HG03354 (cell line): Measurements from ENCODE around the gene C5orf58.
A peak's percentile ranks its signal among the peaks of the same experiment; 100 is the strongest.

Experiments used
- ATAC-seq: cut with Tn5 transposase; IDR thresholded peaks from one replicate; pipeline ENCODE4 v1.9.1; 2021; ENCODE audit warnings: mild to moderate bottlenecking; ENCODE audit not compliant: unreplicated experiment, poor library complexity, severe bottlenecking

Gene C5orf58

DNA sequence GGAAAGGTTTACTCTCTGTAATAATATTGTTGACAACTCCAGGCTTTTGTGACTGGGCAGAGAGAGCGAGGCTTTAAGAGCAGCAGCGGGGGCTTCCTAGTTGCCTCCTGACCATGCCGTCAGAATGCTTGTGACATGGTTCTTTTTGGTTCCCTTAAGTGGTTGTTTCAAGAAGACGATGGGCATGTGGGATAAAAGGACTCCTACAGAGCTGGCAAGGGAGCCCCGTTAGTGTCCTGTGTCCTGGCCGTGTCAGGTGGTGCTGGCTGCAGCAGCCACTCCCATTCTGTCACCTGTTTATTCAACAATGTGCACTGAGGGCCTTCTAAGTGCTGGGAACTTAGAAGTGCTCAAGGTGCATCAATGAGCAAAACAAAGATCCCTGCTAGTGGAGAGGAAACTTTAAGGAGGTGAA is 45.1 kb downstream of the C5orf58 start:
- ATAC-seq = no peak

DNA sequence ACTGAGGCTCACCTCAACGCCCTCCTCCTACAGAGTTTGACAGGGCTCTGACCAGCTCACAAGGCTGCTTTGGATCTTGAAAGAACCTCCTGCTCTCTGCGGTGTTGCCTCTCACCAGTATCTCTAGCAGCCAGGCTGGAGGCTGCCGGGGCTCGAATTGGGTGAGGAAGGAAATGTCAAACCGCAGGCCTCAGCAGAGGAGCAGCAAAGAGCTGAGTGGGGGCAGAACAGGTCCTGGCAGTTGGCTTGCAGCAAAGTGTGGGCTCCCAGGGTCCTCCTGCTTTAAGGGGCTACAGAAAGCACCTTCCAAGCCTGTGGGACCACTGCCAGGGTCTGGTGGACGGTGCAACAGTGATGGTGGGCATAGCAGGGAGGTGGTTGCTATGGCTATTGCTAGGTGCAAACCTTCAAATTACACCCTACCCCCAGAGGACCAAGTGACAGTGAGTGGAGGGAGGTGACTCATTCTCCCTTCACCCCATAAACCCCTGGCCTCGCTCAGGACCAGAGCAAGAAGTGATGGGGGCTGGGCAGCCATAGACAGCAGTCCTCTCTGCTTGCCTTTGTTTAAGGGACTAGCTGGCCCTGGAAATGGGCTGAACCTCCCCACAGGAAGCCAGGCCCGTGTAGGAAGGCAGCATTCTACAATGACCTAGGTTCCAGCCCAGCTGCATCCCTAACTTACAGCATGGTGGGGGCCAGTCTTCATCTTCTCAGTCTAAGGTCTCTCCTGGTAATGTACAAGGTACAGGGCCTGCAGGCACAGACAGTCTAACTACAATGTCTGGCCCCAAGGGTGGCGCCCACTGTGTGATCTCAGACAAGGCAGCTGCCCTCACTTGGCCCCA is 46.0 kb downstream of the C5orf58 start:
- peak; percentile 90 for ATAC-seq

DNA sequence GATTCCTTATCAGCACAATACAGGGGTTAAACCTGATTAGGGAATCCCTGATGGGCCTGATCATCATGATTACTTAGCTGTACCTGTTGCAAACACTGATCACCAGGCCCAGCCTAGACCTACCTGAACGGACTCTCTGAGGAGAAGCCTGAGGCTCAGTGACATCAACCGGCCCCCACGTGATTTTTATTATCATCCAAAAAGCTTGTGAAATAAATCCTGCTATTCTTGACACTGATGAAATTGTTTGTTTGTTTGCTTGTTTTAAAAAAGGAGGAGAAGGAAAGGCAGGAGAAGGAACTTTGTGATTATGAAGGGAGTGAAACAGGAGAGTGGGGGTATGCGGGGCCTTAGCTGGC is 46.7 kb downstream of the C5orf58 start:
- ATAC-seq = no peak

DNA sequence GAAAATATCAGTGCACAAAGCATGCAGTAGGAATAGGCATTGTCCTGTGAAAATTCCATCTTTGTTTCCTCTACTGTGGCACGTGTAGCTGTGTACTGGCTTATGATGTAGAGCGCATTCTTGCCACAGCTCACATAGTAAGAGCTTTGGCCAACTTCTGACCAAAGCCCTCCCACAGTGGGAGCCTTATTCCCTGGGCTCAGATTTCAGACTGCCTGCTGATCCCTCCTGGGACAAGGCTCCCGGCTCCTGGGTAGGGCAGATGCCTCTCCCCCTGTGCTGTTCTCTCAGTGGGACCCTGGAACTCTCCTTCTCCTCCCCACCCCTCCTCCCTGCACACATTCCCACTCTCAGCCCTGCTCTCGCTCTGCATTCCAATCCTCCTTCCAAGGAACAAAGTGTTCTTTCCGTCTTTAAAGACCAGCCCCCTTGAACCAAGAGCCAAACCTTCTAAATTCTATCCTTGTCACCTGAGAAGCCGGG is 47.3 kb downstream of the C5orf58 start:
- ATAC-seq = no peak

DNA sequence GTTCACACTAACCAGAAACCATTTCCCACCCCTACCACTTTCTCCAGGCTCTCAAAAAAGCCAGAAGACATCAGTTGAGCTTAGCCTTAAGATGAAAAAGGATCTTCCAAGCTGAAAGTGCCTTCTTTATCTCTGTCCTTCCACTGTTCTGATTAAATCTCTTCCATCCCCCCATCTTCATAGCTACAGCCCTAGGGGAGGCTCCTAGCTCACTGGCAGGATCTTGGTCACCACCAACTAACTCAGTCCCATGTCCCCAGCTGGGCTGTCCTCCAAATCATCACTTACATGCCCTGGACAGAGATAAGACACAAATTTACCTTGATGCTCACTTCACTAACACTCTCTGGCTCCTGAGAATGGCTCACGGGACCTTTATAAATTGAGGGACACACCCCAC is 50.5 kb downstream of the C5orf58 start:
- no peak for ATAC-seq

DNA sequence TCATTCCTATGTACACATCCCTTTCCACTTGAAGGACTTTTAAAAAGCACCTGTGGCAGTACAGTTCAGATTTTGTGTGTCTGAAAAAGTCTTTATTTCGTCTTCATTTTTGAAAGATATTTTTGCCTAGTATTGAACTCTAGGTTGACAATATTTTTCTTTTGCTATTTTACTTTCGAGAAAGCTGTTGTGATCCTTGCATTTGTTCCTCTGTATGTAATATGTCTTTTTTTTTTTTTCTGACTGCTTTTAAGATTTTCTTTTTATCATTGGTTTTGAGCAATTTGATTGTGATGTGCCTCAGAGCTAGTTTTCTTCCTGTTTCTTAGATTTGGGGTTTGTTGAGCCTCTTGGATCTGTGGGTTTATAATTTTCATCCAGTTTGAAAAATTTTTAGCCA is 51.4 kb downstream of the C5orf58 start:
- ATAC-seq = no peak

DNA sequence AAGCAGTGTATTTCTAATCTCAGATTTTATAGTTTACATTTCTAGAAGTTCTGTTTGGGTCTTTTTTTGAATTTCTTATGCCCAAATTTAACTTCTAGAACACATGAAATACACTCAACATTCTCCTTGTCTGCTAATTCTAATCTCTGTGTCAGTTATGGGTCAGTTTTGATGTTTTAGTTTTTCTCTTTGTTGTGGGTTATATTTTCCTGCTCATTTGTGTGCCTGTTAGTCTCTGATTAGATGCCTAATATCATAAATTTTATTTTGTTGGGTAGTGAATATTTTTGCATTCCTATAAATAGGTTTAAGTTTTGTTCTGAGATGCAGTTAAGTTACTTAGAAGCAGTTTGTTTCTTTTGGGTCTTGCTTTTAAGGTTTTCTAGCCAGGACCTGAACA is 52.4 kb downstream of the C5orf58 start:
- no peak for ATAC-seq

DNA sequence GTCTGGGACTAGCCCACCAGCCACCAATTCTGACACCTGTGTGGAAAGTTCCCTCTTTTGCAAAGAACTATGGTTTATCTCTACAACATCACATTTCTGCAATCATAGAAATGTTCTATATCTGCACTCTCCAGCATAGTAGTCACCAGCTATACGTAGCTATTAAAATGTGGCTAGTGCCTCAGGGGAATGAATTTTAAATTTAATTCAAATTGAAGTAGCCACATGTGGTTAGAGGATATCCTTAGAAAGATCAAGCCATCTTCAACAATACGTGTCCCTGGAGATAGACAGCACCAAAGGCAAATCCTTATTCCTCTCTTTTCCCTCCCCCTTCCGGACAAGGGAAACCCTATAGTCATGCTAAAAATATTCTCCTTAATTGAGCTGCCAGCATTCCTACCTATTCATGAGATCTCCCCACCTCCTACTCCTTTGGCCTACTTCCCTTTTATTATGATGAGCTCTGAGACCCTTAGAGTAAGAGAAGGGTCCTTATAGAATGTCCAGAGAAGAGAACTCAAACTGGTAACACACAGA is 53.7 kb downstream of the C5orf58 start:
- no peak for ATAC-seq

DNA sequence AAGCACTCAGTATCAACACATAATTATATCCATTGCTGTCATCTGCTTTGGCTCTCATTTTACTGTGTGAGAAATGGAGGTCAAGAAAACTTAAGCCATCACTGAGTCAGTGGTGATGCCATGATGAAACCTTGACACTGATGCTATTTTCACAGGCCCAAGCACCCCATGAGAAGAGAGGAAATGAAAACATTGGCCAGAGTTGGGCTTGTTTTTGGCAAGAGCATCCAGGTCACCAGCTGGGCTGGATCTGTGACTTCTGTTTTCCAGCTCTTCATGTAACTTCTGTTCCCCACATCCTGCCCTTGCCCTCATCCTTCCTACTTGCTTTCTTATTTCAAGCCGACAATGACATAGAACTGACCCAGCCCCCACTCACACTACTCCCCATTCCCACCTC is 54.7 kb downstream of the C5orf58 start:
- no peak for ATAC-seq

DNA sequence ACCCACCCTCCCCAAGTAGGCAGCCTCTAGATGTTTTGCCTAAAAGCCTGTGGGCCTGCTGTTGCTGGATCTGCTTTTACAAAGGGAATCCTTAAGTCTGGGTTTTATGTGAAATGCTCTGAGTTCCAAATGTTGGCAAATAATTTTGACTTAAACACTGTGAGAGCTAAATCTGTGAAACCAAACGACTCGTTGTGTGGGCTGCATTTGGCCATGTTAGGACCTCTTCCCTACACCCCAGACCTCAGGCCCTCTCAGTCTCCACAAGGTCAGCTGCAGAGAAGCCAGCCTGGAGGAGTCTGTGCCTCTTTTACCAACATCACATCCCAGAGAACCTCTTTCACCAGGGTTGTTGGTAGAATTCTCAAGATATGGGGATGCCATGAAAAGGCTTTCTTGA is 55.4 kb downstream of the C5orf58 start:
- no peak for ATAC-seq

DNA sequence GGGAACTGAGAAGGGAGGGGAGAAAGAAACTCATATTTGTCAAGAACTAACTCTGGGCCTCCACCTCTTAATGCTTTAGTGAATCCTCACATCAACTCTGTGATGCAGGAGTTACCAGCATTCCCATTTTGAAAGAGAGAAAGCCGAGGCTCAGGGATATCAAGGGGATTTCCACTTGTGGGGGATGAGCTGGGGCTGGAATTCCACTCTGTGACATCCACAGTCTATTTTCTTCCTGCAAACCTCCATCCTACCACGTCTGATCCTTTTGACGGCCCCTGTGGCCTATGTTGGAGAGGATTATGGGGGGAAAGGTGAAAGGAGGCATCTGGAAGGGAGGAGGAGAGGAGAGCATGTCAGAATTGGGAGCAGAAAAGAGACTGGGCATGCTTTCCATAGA is 55.8 kb downstream of the C5orf58 start:
- no peak for ATAC-seq

DNA sequence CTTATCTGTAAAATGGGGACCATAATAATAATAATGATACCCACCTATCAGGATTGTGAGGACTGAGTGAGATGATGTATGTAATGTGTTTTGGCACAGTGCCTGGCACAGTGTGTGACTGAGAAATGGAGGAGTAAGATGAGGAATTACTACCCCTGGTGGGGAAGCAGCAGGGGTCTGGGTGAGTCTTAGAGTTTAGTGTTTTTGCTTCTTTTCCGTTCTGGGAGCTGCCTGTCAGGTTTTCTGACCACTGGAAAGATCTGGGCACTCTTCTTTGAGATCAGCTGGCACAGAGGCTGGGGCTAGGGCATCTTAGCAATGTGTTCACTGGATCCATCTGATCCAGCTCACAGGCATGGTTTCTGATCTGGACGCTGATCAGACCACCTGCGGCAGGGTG is 56.3 kb downstream of the C5orf58 start:
- ATAC-seq = no peak

DNA sequence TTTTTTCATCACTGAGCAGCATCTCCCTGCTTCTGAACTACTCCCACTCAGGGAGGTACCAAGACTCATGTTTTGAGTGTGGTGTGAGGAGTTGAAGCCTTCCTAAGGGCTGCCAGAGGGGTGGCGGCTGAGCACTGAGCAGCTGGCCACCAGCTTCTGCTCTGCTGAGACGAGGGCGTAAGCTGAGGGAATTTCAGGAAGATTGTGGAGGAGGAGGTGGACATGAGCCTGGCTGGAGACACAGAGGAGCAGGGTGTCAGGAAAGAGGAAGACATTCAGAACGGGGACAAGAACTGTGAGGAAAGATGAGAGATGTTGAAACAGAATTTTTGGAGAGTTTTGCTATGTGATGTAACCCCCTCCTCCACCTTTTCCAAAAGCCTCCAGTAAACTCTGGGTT is 57.0 kb downstream of the C5orf58 start:
- ATAC-seq = no peak

DNA sequence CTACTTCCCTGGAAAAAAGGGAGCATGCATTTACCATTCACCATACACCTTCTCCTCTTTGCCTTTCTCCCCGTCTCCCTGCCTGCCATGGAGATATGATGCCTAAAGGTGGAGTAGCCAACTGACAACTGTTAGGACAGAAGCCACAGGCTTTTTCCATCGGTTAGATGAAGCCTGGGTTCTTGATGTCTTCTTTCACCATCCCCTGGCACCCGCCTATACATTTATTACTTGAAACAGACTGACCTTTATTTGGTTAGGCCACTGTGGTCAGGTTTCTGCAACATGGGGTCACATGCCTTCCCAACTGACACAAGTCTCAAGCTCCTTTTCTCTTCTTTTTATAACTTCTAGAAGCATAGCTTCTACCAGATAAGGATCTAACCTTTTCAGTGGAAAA is 57.7 kb downstream of the C5orf58 start:
- no peak for ATAC-seq

DNA sequence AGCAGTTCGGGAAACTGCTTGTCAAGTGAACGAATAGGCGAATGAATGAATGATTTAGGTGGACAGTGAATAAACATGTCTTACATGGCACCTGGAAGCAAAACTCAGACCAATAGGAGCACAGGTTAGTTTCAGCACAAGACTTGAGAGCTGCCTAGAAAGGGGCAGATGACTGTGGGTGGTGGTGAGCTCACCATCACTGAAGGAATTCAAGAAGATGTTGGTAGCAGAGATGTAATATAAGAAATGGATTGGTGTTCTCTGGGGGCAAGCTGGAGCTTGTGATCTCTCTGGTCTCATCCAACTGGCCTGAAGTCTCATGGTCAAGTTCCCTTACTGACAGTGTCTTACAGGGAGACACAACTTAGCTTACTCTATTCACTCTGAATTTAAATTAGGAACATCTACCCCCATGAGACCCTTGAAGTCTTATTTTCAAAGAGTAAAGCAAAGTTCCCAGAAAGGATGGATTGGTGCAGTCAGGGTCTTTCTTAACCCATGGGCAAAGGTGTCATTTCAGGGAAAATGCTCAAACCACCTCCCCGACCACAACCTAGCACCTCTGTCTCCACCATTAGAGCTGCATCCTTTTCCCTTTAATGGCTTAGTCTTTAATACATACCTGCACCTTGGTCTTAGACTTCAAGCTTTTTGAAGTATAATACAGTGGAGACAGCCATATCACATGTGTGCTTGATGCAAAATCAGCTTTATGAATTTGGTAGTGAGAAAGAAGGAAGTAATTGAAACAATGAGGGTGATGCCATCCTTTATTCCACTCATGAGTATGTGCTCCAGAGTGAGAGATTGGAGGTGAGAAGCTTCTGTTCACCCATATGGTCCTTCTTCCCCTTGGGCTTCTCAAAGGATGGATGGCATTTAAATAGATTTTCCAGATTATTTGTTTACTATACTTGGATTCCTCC is 59.7 kb downstream of the C5orf58 start:
- ATAC-seq = no peak

DNA sequence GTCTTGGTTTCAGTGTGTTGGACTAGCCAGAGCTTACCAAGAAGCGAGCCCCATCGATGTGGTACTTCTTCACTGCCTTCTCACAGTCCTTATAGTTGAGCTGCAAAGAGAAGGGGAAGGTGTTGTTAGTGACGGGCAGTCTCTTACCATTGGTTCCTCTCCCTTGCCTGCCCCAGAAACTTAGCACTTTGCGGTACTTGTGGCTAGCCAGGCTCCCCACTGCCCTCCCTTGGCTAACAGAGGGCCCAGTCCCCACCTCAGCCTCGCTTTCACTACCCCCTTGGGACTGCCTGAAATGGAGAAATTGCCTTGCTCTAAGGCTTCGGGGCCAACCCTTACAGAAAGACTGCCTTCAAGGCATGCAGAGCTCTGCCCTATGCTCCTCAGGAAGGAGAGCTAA is 60.5 kb downstream of the C5orf58 start:
- peak; percentile 71 for ATAC-seq

DNA sequence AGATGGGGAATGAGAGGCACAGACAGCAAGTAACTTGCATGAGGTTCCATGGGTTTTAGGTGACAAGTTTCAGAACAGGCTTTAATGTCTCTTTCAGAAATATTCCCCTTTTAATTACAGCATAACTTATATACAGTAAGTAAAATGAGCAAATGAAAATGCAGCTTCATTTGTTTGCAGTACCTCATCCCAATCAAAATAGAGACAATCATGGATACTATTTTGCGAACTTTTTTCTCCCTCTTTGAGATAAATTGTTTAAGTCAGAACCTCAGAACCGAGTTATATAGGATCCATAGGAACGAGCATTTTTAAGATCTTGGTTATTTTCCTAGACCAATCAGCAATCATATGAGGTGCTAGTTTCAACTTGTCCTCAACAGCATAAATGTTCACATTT is 61.3 kb downstream of the C5orf58 start:
- ATAC-seq = no peak

DNA sequence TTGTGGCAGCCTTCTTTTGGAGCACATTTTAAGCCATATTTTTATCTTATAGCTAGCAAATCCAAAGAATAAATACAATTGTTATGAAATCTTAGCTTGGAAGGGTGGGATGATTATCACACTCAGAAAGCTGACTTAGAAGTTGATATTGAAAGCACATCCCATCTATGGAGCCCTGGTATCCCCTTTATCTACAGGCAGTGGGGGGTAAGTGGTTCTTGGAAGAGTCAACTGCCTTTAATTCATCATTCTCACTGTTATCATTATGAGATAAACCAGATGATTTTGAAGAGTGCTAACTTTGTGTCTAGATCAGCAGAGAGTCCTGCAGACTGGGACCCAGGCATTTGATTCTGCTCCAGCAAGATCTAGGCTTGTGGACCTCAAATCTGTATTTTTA is 61.8 kb downstream of the C5orf58 start:
- ATAC-seq = no peak
